MCF 10A (cell line): ENCODE data around the gene OR4F6. TPM values are rescaled to one million over a fixed set of nuclear protein-coding genes. Genes with fewer than 3 reads are reported as not detected.
"Not testable (repeated sequence)": the region's sequence is repeated elsewhere in the genome, so short reads cannot be mapped to it uniquely, and the experiment has no call there.

Experiments
- BruUV-seq: library from RNA; stranded (reverse); fragments of 400-500 nt; replicated peaks from 2 replicates; lab custom pipeline; 2021; lab: Mats Ljungman, UMichigan
- CTCF ChIA-PET: fragments of 300-600 bp; sonication (Branson Sonifier 250); formaldehyde crosslinking; extraction: SDS; loops from one replicate; lab custom pipeline; 2021; ENCODE audit warnings: antibody characterized with exemption, inconsistent platforms; lab: Yijun Ruan, JAX
- POLR2A ChIA-PET: fragments of 300-600, 350-650 bp; sonication (Branson Sonifier 250); formaldehyde crosslinking; extraction: SDS; loops from one replicate; lab custom pipeline; 2020; ENCODE audit warnings: antibody characterized with exemption, inconsistent platforms; lab: Yijun Ruan, JAX
- DNase-seq: peaks from one replicate; pipeline ENCODE4 v3.0.0-alpha.2; 2018; ENCODE audit not compliant: unreplicated experiment
- H3K27ac Mint-ChIP-seq: one replicate; pipeline ENCODE4 v1.8.0; 2022; ENCODE audit warnings: mild to moderate bottlenecking, low read depth, mixed read lengths; ENCODE audit not compliant: unreplicated experiment
- H3K27me3 Mint-ChIP-seq: one replicate; pipeline ENCODE4 v1.8.0; 2022; ENCODE audit warnings: mixed read lengths; ENCODE audit not compliant: insufficient read depth, unreplicated experiment
- H3K36me3 Mint-ChIP-seq: one replicate; pipeline ENCODE4 v1.8.0; 2022; ENCODE audit warnings: mild to moderate bottlenecking, moderate library complexity, mixed read lengths; ENCODE audit not compliant: insufficient read depth, unreplicated experiment
- H3K4me1 Mint-ChIP-seq: one replicate; pipeline ENCODE4 v1.8.0; 2022; ENCODE audit warnings: mixed read lengths; ENCODE audit not compliant: insufficient read depth, unreplicated experiment
- H3K4me3 Mint-ChIP-seq: one replicate; pipeline ENCODE4 v1.8.0; 2022; ENCODE audit warnings: mild to moderate bottlenecking, moderate library complexity, mixed read lengths; ENCODE audit not compliant: unreplicated experiment
- H3K9me3 Mint-ChIP-seq: one replicate; pipeline ENCODE4 v1.8.0; 2022; ENCODE audit warnings: mixed read lengths; ENCODE audit not compliant: unreplicated experiment
- CTCF ChIP-seq: fragments of 200-600 bp; IDR thresholded peaks from one replicate; pipeline ENCODE4 v1.8.0; 2022; ENCODE audit warnings: antibody characterized with exemption, mild to moderate bottlenecking; ENCODE audit not compliant: unreplicated experiment
- intact Hi-C: fragments of 100-400 bp; cut with micrococcal nuclease; formaldehyde crosslinking; loops from 2 replicates; pipeline ENCODE4 v1.14.1; 2022
- total RNA-seq: library from RNA; stranded (reverse); gene quantifications from 2 replicates; pipeline ENCODE4 v1.2.3, GENCODE V29; 2022

The OR4F6 gene
- total RNA-seq, 1 experiment from 2014 or later: not detected

- H3K9me3 Mint-ChIP-seq, intact Hi-C loops, H3K4me1 Mint-ChIP-seq, DNase-seq, BruUV-seq, POLR2A ChIA-PET, CTCF ChIA-PET, H3K36me3 Mint-ChIP-seq, H3K4me3 Mint-ChIP-seq, H3K27ac Mint-ChIP-seq: not testable (repeated sequence)
- peak; percentile 10 for TF ChIP-seq CTCF
- peaks cover 34% of the 10 kb centered on the region for H3K27me3 Mint-ChIP-seq
Observed at GRCh38 chr15:101767083-101767640, 36.1 kb upstream of the OR4F6 start.

- TF ChIP-seq CTCF: no peak
- H3K9me3 Mint-ChIP-seq: no peaks in the 10 kb centered on the region
- no peaks in the 10 kb centered on the region for H3K4me1 Mint-ChIP-seq
- intact Hi-C loops: loop anchor here (5.0 kb wide), 1 partner anchor 111 kb away; no protein-coding TSS in a partner anchor
- H3K27me3 Mint-ChIP-seq: peaks cover 82% of the 10 kb centered on the region
- peaks cover 6% of the 10 kb centered on the region for H3K36me3 Mint-ChIP-seq
- no peak for DNase-seq
- ChIA-PET POLR2A (no interaction called here), CTCF (interaction anchor here (0.7 kb wide), 1 partner anchor 1330 kb away, joined by 3 read pairs; no protein-coding TSS in a partner anchor)
- BruUV-seq: no TSS peak
- no peak overlapping the region for H3K4me3 Mint-ChIP-seq
- no peak overlapping the region for H3K27ac Mint-ChIP-seq
Observed at GRCh38 chr15:101772921-101773320, 30.4 kb upstream of the OR4F6 start.

GRCh38 chr15:101773496-101774100 is 29.7 kb upstream of the OR4F6 start:
- BruUV-seq: no TSS peak
- no peak overlapping the region for H3K27ac Mint-ChIP-seq
- H3K36me3 Mint-ChIP-seq: no peaks in the 10 kb centered on the region
- H3K4me3 Mint-ChIP-seq: no peak overlapping the region
- H3K27me3 Mint-ChIP-seq: peaks cover 82% of the 10 kb centered on the region
- H3K4me1 Mint-ChIP-seq: no peaks in the 10 kb centered on the region
- POLR2A ChIA-PET: interaction anchor here (0.6 to 0.7 kb wide), 2 partner anchors 74 to 236 kb away, joined by 3 read pairs; no protein-coding TSS in a partner anchor
- peak; percentile 38 for DNase-seq
- H3K9me3 Mint-ChIP-seq: no peaks in the 10 kb centered on the region
- CTCF ChIA-PET: interaction anchor here (0.7 kb wide), 1 partner anchor 470 kb away, joined by 3 read pairs; no protein-coding TSS in a partner anchor
- intact Hi-C loops: loop anchor here (5.0 kb wide), 1 partner anchor 111 kb away; no protein-coding TSS in a partner anchor
- TF ChIP-seq CTCF: peak; percentile 10

GRCh38 chr15:101775136-101775535 is 28.2 kb upstream of the OR4F6 start:
- DNase-seq: no peak
- H3K36me3 Mint-ChIP-seq: no peaks in the 10 kb centered on the region
- no peaks in the 10 kb centered on the region for H3K9me3 Mint-ChIP-seq
- peaks cover 96% of the 10 kb centered on the region for H3K27me3 Mint-ChIP-seq
- CTCF ChIA-PET: no interaction called here
- intact Hi-C loops: no loop called here
- no peak overlapping the region for H3K4me3 Mint-ChIP-seq
- POLR2A ChIA-PET: no interaction called here
- BruUV-seq: no TSS peak
- H3K27ac Mint-ChIP-seq: no peak overlapping the region
- no peak for TF ChIP-seq CTCF
- H3K4me1 Mint-ChIP-seq: peaks cover 3% of the 10 kb centered on the region

- BruUV-seq, H3K4me3 Mint-ChIP-seq, POLR2A ChIA-PET, H3K9me3 Mint-ChIP-seq, H3K36me3 Mint-ChIP-seq, DNase-seq, H3K4me1 Mint-ChIP-seq, H3K27ac Mint-ChIP-seq, intact Hi-C loops: not testable (repeated sequence)
- CTCF ChIA-PET: interaction anchor here (0.6 kb wide), 1 partner anchor 318 kb away, joined by 3 read pairs; no protein-coding TSS in a partner anchor
- peaks cover 83% of the 10 kb centered on the region for H3K27me3 Mint-ChIP-seq
Observed at GRCh38 chr15:101778576-101778975, 24.7 kb upstream of the OR4F6 start.

GRCh38 chr15:101780225-101780624 is 23.1 kb upstream of the OR4F6 start:
- peak; percentile 22 for DNase-seq
- H3K9me3 Mint-ChIP-seq, POLR2A ChIA-PET, H3K4me1 Mint-ChIP-seq, CTCF ChIA-PET, H3K27ac Mint-ChIP-seq, H3K36me3 Mint-ChIP-seq, intact Hi-C loops, H3K4me3 Mint-ChIP-seq, BruUV-seq: not testable (repeated sequence)
- H3K27me3 Mint-ChIP-seq: peaks cover 84% of the 10 kb centered on the region
